Fibroblast of skin of left biceps (primary cell): ENCODE data around the gene FIBCD1.
"Not testable (repeated sequence)": the region's sequence is repeated elsewhere in the genome, so short reads cannot be mapped to it uniquely, and the experiment has no call there.

Source experiments
- DNase-seq, 2 experiments: peaks; one replicate each; pipeline ENCODE4 v3.0.0-alpha.2; 2013; ENCODE audit warnings: low read depth in 2 of 2

The FIBCD1 gene

GRCh38 chr9:130954925-130955324, 15.9 kb upstream of the FIBCD1 start:
- not testable (repeated sequence) for DNase-seq

- no peak for DNase-seq
Measured at GRCh38 chr9:130954317-130954716, 15.3 kb upstream of the FIBCD1 start.

GRCh38 chr9:130952065-130952762, 13.2 kb upstream of the FIBCD1 start:
- DNase-seq, result no peak

GRCh38 chr9:130950039-130950311, 10.9 kb upstream of the FIBCD1 start:
- DNase-seq, result no peak

- no peak for DNase-seq
Measured at GRCh38 chr9:130949188-130950038, 10.4 kb upstream of the FIBCD1 start.

GRCh38 chr9:130948266-130948665, 9.2 kb upstream of the FIBCD1 start:
- DNase-seq, result no peak

- no peak for DNase-seq
Measured at GRCh38 chr9:130947618-130948140, 8.6 kb upstream of the FIBCD1 start.

- DNase-seq, result no peak
Measured at GRCh38 chr9:130946766-130947617, 7.9 kb upstream of the FIBCD1 start.

GRCh38 chr9:130945173-130945572, 6.1 kb upstream of the FIBCD1 start:
- DNase-seq, result no peak

GRCh38 chr9:130944510-130945058, 5.5 kb upstream of the FIBCD1 start:
- no peak for DNase-seq

- no peak for DNase-seq
Measured at GRCh38 chr9:130943777-130944176, 4.7 kb upstream of the FIBCD1 start.

GRCh38 chr9:130943221-130943620, 4.2 kb upstream of the FIBCD1 start:
- DNase-seq, result no peak

- no peak for DNase-seq
Measured at GRCh38 chr9:130942679-130943078, 3.6 kb upstream of the FIBCD1 start.

GRCh38 chr9:130942084-130942483, 3.0 kb upstream of the FIBCD1 start:
- DNase-seq, result no peak

GRCh38 chr9:130940693-130941576, 1.9 kb upstream of the FIBCD1 start:
- DNase-seq, result no peak

- no peak for DNase-seq
Measured at GRCh38 chr9:130940027-130940549, 1.0 kb upstream of the FIBCD1 start.

GRCh38 chr9:130939405-130940026, 469 bp upstream of the FIBCD1 start:
- DNase-seq, result no peak

- no peak for DNase-seq
Measured at GRCh38 chr9:130938184-130938651, 829 bp downstream of the FIBCD1 start.

- no peak for DNase-seq
Measured at GRCh38 chr9:130937146-130938076, 1.6 kb downstream of the FIBCD1 start.
